Stimulated activated CD4-positive, alpha-beta T cell treated with anti-CD3 and anti-CD28 coated beads, Interleukin-15, amount 100 ng/mL, for 24 hours (primary cell): ENCODE data around the gene RAD51B.

ENCODE experiments used
- DNase-seq: peaks from one replicate; pipeline ENCODE4 v3.0.0-alpha.2; 2020

The RAD51B gene

DNA sequence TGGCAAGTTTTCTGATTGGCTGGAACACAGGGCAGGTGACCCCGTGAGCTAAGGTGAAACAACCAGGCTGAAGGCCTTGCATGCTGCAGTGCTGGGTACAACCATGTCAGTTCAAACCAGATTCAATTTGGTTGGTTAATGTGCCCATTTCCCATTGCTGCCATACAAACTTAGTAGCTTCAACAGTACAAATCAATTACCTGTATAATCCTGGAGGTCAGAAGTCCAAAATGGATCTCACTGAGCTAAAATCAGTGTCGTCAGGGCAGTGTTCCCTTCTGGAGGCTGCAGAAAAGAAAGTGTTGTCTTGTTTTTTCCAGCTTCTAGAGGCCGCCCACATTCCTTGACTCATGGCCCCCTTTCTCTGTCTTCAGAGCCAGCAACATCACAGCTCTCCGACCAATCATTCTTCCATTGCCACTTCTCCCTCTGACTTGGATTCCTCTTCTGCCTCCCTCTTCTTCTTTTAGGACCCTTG is 751.6 kb downstream of the RAD51B start:
- no peak for DNase-seq

- DNase-seq, result no peak
Observed at GRCh38 chr14:68571928-68572525, 752.4 kb downstream of the RAD51B start.

DNA sequence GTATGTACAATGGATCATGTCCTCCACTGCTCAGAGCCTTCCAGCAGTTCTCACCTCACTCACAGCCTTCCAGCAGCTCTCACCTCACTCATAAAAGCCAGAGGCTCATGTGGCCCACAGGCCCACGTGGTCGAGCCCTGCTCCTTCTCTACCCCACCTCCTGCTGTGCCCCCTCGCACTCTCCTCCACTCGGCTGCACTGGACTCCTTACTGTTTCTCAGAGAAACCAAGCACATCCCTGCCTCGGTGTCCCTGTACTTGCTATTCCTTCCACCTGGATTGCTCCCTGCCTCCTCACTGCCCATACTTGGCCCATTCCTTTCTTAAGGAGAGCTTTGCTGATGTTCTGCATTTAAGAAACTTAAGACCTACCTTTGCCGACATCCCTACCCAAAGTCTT is 753.5 kb downstream of the RAD51B start:
- no peak for DNase-seq

- DNase-seq, result no peak
Observed at GRCh38 chr14:68573722-68574121, 754.1 kb downstream of the RAD51B start.

- no peak for DNase-seq
Observed at GRCh38 chr14:68574461-68574860, 754.9 kb downstream of the RAD51B start.

DNA sequence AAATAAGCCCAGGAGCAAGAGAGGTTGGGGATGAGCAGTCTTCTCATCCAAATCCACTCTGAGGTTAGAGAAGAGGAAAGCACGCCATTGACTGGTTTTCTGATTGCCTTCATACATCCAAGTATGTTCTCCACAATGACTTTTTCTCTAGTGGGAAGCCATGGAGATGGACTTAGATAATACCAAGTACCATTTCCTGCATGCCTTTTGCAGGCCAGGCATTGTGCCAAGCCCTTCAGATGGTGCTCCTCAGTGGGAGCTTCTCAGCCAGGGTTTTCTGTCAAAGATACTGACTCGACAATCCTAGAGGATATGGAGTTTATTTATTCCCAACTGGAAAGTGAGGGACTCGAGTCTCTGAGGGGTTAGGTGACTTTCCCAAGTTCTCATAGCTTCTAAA is 755.3 kb downstream of the RAD51B start:
- DNase-seq, result no peak

GRCh38 chr14:68575426-68575825 is 755.8 kb downstream of the RAD51B start:
- no peak for DNase-seq

- DNase-seq, result no peak
Observed at GRCh38 chr14:68576031-68576430, 756.5 kb downstream of the RAD51B start.

GRCh38 chr14:68576496-68577244 is 757.1 kb downstream of the RAD51B start:
- DNase-seq, result no peak

DNA sequence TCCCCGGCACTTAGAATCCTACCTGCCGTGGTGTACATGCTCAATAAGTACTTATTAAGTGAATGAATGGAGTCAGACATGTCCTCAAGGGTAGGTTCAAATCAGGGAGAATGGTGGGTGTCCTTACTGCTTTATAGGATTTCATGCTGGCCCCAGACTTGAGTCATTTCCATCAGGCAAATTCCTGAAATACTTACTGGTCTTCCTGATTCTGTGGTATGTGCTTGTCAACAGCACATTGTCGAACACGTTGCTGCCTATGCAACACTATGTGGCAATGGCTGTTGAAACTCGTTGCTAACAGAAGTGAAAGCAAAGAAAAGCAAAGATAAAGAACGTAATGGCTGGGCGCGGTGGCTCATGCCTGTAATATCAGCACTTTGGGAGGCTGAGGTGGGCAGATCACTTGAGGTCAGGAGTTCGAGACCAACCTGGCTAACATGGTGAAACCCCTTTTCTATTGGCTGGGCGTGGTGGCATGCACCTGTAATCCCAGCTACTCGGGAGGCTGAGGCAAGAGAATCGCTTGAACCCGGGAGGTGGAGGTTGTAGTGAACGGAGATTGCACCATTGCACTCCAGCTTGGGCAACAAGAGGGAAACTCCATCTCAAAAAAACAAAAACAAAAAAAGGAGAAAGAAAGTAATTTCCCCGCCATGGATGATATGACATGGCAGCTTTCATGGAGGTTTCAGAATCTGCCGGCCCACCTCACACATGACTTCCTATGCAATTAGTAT is 758.4 kb downstream of the RAD51B start:
- no peak for DNase-seq

DNA sequence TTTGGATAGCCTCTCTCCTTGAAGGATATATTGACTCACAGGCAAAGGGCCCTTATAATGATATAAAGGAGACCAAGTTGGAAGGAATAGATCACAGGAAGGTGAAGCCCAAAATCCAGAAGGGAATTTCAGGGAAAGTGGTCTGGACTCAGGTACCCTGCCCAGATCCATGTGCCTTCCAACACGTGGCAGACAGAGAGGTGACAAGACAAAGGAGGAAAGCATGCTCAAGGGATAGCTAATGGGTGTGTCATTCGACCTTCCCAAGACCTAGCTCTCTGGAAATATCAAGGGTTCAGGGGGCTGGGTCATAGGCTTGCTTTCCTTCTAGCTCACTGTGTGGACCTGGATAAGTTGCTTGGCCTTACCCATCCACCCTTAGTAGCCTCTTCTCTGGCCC is 759.0 kb downstream of the RAD51B start:
- DNase-seq, result no peak

- DNase-seq, result no peak
Observed at GRCh38 chr14:68580096-68580645, 760.6 kb downstream of the RAD51B start.

- no peak for DNase-seq
Observed at GRCh38 chr14:68580671-68581070, 761.1 kb downstream of the RAD51B start.

- no peak for DNase-seq
Observed at GRCh38 chr14:68583548-68584280, 764.1 kb downstream of the RAD51B start.

DNA sequence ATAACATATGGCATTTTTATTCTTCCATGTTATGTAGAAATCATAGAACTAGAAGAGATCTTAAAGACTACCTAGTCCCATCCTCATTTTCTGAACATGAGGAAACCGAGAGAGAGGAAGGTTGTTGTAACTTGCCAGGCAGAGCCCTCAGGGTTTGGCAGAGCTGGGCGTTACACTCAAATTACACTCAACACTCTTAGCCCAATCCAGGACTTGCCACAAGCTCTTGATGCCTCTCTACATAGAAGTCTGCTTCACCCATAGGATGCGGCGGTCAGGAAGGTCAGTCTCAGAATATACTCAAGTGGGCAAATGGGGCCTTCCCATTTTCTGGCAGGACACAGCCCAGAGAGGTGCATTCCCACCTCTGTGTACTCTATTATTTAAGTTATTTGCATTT is 765.2 kb downstream of the RAD51B start:
- DNase-seq, result no peak

DNA sequence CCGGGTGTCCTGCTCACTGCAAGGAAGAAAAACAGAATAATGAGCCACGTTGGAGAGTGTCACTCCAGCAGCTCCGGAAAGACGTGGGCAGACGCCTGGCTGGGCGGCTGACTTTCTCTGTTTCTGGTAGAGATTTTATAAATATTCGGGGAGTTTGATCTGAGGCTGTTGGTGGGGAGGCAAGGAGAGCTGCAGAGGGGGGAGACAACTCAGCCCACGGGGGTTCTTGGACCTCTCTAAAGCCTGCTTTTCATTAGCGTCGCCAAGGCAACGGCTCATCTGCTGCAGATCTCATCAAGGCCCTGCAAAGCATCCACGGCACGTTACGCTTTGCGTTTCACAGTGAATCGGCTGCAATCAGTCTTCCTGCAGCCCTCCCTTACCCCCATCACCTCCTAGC is 766.1 kb downstream of the RAD51B start:
- no peak for DNase-seq

DNA sequence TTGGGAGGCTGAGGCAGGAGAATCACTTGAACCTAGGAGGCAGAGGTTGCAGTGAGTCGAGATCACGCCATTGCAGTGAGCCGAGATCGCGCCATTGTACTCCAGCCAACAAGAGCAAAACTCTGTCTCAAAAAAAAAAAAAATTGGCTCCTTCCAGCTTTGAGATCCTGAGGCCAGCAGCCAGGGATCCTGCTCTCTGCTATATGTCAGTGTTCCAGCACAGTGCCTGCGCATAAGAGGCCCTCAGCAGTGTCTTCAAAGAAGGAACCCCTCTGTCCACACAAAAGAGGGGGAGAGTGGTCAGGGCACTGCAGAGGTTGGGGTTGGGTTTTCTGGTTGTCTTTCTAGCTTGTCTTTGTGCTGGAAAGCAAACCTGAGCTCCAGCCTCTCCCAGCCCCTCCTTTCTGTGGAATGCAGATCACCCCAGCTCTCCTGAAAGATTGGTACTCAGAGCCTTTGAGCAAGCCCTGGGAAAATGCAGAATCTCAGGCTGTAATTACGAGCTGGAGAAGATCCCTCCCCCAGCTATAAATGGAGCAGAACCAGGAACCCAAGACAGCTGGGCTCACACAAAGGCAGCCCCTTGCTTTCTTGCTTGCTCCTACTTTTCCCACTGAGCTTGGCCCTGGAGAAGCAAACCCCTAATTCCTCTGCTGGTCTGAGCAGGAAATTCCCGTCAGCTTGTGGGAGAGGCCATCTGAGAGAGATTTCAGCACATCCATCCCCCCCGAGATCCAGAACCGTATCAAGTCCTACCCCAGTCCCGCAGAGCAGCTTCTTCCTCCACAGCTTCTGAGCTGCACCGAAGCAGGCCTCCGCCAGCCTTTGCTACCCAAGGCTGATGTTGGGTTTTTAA is 767.5 kb downstream of the RAD51B start:
- DNase-seq, result no peak

- no peak for DNase-seq
Observed at GRCh38 chr14:68587931-68588330, 768.4 kb downstream of the RAD51B start.

GRCh38 chr14:68589447-68590200 is 770.0 kb downstream of the RAD51B start:
- DNase-seq, result no peak

- DNase-seq, result no peak
Observed at GRCh38 chr14:68590201-68590522, 770.6 kb downstream of the RAD51B start.

- DNase-seq, result no peak
Observed at GRCh38 chr14:68591786-68592185, 772.2 kb downstream of the RAD51B start.
